NCI-H2227 treated with DMSO at 0.1 percent for 48 hours (cell line): ENCODE results near the gene SYT17.

Experiments used
- DNase-seq: peaks from one replicate; lab custom pipeline; 2025; lab: John Stamatoyannopoulos, UW

Gene SYT17

GRCh38 chr16:19264123-19264673, 96.2 kb downstream of the SYT17 start:
- no peak for DNase-seq

- no peak for DNase-seq
These were observed 97.4 kb downstream of the SYT17 start for GRCh38 chr16:19265380-19265930.

- DNase-seq: no peak
These were observed 98.7 kb downstream of the SYT17 start for GRCh38 chr16:19266774-19267173.

- DNase-seq: no peak
These were observed 101.1 kb downstream of the SYT17 start for GRCh38 chr16:19269098-19269497.

- no peak for DNase-seq
These were observed 106.2 kb downstream of the SYT17 start for GRCh38 chr16:19274165-19274797.

- no peak for DNase-seq
These were observed 110.4 kb downstream of the SYT17 start for GRCh38 chr16:19278403-19278802.

GRCh38 chr16:19281246-19281645, 113.2 kb downstream of the SYT17 start:
- no peak for DNase-seq

GRCh38 chr16:19282101-19282500, 114.1 kb downstream of the SYT17 start:
- no peak for DNase-seq

- no peak for DNase-seq
These were observed 115.6 kb downstream of the SYT17 start for GRCh38 chr16:19283637-19284036.

GRCh38 chr16:19284207-19284606, 116.2 kb downstream of the SYT17 start:
- DNase-seq: no peak

GRCh38 chr16:19285431-19285830, 117.4 kb downstream of the SYT17 start, which contains the start of gene CLEC19A:
Gene CLEC19A, plus strand, starts transcription at chr16:19285731. Its CDS starts 121 bp downstream, at chr16:19285852.
- DNase-seq: no peak

- DNase-seq: no peak
These were observed 118.8 kb downstream of the SYT17 start for GRCh38 chr16:19286827-19287226.

GRCh38 chr16:19287241-19287640, 119.2 kb downstream of the SYT17 start:
- no peak for DNase-seq

- no peak for DNase-seq
These were observed 121.1 kb downstream of the SYT17 start for GRCh38 chr16:19288872-19289799.

- DNase-seq: no peak
These were observed 121.9 kb downstream of the SYT17 start for GRCh38 chr16:19289811-19290485.

GRCh38 chr16:19290860-19291259, 122.8 kb downstream of the SYT17 start:
- no peak for DNase-seq

GRCh38 chr16:19291475-19291874, 123.4 kb downstream of the SYT17 start:
- peak; percentile 86 for DNase-seq

GRCh38 chr16:19292186-19292585, 124.1 kb downstream of the SYT17 start:
- no peak for DNase-seq

GRCh38 chr16:19294156-19294649, 126.2 kb downstream of the SYT17 start:
- no peak for DNase-seq

GRCh38 chr16:19295393-19295792, 127.4 kb downstream of the SYT17 start:
- DNase-seq: no peak

GRCh38 chr16:19297454-19297853, 129.4 kb downstream of the SYT17 start:
- DNase-seq: no peak

GRCh38 chr16:19299565-19299964, 131.5 kb downstream of the SYT17 start:
- no peak for DNase-seq
